GM19193 (cell line): ENCODE results near the gene CRYGA.

ENCODE experiments used
- POLR2A ChIP-seq: IDR thresholded peaks from 4 replicates; pipeline ENCODE4 v1.6.1; 2011; ENCODE audit not compliant: insufficient read depth, insufficient read length; ENCODE audit errors: extremely low read depth

CRYGA gene, protein sequence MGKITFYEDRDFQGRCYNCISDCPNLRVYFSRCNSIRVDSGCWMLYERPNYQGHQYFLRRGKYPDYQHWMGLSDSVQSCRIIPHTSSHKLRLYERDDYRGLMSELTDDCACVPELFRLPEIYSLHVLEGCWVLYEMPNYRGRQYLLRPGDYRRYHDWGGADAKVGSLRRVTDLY

DNA sequence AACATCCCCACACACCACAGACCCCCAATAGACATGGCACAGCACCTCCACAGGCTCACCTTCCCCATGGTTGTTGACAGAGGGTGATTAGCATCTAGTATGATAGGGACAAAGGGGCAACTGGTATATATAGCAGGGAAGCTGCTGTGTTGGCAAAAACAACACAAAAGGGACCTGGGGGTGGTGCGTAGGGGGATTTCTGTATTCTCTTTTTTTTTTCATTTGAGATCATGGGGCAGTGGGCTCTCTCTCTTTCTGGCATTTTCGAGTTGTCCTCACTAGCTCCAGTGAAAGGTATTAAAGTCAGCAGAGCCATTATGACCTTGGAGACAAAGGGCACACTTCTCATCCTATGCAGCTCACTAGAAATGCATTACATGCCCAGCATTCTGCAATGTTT lies at the start of gene CRYGA:
Gene CRYGA (minus strand): TSS at position 101 of the 400 bp plus-strand sequence. CDS start 33 bp downstream, at position 68.
- TF ChIP-seq POLR2A = no peak

GRCh38 chr2:208210688-208211451 lies 47.5 kb upstream of the CRYGA start:
- TF ChIP-seq POLR2A = no peak

GRCh38 chr2:208208335-208209085 lies 45.1 kb upstream of the CRYGA start:
- no peak for TF ChIP-seq POLR2A

DNA sequence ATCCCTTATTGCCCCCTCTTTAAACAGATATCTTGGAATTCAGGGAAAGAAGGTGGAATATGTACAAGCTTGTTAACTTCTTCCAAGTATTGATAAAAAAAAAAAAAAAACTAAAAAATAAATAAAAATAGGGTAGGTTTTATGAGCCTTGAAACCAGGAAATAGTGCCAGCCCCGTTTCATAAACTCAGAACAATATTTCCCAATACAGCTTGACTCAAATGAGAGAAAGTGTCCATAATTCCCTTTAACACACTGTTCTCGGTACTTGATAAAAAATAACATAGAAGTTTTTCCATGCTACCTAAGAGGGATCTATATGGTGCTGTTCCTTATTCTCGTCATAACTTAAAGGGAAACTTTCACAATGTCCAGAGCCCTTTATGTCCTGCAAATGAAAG lies 44.4 kb upstream of the CRYGA start:
- TF ChIP-seq POLR2A = no peak

- no peak for TF ChIP-seq POLR2A
Measured at GRCh38 chr2:208204166-208204565, 40.8 kb upstream of the CRYGA start.

- no peak for TF ChIP-seq POLR2A
Measured at GRCh38 chr2:208195531-208195930, 32.1 kb upstream of the CRYGA start.

DNA sequence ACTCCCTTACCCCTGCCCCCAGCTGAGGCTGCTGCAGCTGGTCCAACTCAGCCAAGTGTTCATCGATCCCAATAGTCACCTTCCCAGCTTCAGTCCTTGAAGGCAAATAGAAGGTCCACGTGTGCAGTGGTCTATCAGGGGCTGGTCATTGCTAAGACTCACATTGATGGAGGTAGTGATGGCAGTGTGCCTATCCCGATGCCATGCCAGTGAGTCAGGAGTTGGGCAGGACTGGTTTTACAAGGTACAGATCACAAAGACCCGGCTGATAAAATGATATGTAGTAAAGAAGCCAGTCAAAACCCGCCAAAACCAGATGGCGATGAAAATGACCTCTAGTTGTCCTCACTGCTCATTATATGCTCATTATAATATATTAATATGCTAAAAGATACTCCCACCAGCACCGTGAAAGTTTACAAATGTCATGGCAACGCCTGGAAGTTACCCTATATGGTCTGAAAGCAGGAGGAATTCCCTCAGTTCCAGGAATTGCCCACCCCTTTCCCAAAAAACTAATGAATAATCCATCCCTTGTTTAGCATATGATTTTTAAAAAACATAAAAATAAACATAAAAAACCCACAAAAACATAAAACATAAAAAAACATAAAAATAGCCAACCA lies 29.3 kb upstream of the CRYGA start:
- no peak for TF ChIP-seq POLR2A

- TF ChIP-seq POLR2A = no peak
Measured at GRCh38 chr2:208189810-208190503, 26.6 kb upstream of the CRYGA start, which contains the start of gene C2orf80. Gene C2orf80, minus strand, starts transcription at chr2:208190030. Its CDS starts 3,044 bp downstream, at chr2:208186986.

- no peak for TF ChIP-seq POLR2A
Measured at GRCh38 chr2:208189069-208189809, 25.9 kb upstream of the CRYGA start.

DNA sequence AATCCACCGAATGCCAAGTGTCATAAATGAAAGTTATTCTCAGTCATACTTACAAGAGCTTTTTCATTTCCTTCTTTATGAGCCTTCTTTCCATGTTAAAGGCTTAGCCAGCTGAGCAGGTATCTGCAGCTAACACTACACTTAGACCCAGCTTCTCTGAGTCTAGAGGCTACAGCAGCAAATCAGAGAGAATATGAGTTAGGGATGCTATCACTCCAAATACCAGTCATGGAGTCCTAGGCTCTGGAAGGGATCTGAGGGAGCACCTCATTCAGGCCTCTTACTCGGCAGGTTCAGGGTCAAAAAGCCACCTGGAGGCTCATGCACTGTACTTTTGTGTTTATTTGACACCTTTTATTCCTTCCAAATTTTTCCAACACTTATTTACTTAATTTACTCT lies 23.5 kb upstream of the CRYGA start:
- no peak for TF ChIP-seq POLR2A

GRCh38 chr2:208186465-208186864 lies 23.1 kb upstream of the CRYGA start:
- TF ChIP-seq POLR2A = no peak

DNA sequence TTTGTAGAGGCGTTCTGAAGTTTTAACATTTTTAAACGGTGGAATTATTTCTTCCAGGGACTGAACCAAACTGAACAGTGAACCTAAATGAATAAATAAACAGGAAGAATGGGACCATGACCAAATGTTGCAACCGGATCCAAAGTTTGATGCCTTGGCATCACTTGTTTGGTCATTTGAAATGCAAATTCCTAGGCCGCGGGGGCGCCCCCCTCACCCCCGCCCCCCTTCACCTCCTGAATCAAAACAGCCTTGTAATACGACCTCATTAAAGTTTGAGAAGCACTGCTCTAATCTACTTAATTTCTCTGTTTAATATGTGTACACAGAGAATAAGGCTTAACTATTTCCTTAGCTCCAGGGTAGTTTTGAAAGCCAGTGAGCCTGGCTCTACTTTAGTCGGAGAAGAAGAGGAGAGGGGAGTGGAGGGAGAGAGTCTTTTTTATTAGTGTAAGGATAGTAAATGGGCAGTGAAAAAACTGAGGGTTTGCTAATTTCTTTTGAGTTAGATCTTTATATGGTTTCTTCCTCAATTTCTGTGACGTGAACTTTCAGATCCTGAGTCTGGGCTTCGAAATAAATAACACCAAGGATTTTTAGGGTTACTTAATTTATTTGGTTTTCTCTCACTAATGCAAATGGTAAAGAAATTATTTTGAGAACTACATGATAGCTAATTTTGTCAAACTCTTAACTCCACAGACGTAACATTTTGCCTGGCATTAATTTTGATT lies 20.8 kb upstream of the CRYGA start:
- TF ChIP-seq POLR2A = no peak

GRCh38 chr2:208183526-208183925 lies 20.1 kb upstream of the CRYGA start:
- TF ChIP-seq POLR2A = no peak
